Smooth muscle cell (in vitro differentiated cells): ENCODE data around the gene TTYH3. TPM values are rescaled to one million over a fixed set of nuclear protein-coding genes. Genes with fewer than 3 reads are reported as not detected.

ENCODE experiments used
- DNase-seq: peaks from one replicate; lab custom pipeline; 2025; ENCODE audit not compliant: unreplicated experiment; lab: John Stamatoyannopoulos, UW
- H2AFZ ChIP-seq: fragments of 200-600 bp; sonication (generic); 2 replicates; pipeline ENCODE4 v1.6.0; 2016; ENCODE audit warnings: antibody characterized with exemption, low read depth, mild to moderate bottlenecking
- H3F3A ChIP-seq: fragments of 200-600 bp; sonication (generic); 2 replicates; pipeline ENCODE4 v1.6.0; 2017; ENCODE audit warnings: antibody characterized with exemption, low read depth
- H3K27ac ChIP-seq: fragments of 200-600 bp; sonication (generic); 2 replicates; pipeline ENCODE4 v1.5.1; 2016; ENCODE audit warnings: low read depth, mild to moderate bottlenecking
- H3K27me3 ChIP-seq: fragments of 200-600 bp; sonication (generic); 2 replicates; pipeline ENCODE4 v1.6.1; 2016; ENCODE audit warnings: low read depth, mild to moderate bottlenecking
- H3K36me3 ChIP-seq: fragments of 200-600 bp; sonication (generic); 2 replicates; pipeline ENCODE4 v1.5.1; 2016; ENCODE audit warnings: low read depth
- H3K4me1 ChIP-seq: fragments of 200-600 bp; sonication (generic); 2 replicates; pipeline ENCODE4 v1.5.1; 2016; ENCODE audit warnings: low read depth
- H3K4me2 ChIP-seq: fragments of 200-600 bp; sonication (generic); 2 replicates; pipeline ENCODE4 v1.6.0; 2016; ENCODE audit warnings: mild to moderate bottlenecking
- H3K4me3 ChIP-seq: fragments of 200-600 bp; sonication (generic); 2 replicates; pipeline ENCODE4 v1.5.1; 2016; ENCODE audit warnings: mild to moderate bottlenecking
- H3K79me2 ChIP-seq: fragments of 200-600 bp; sonication (generic); 2 replicates; pipeline ENCODE4 v1.6.0; 2016; ENCODE audit warnings: low read depth, mild to moderate bottlenecking
- H3K9ac ChIP-seq: fragments of 200-600 bp; sonication (generic); 2 replicates; pipeline ENCODE4 v1.6.0; 2016; ENCODE audit warnings: low read depth
- H3K9me3 ChIP-seq: fragments of 200-600 bp; sonication (generic); replicated peaks from 2 replicates; pipeline ENCODE4 v1.5.1; 2016; ENCODE audit warnings: low read depth
- H4K20me1 ChIP-seq: fragments of 200-600 bp; sonication (generic); 2 replicates; pipeline ENCODE4 v1.6.0; 2016; ENCODE audit warnings: low read depth
- WGBS: methylation state at CpG from one replicate; pipeline ENCODE4 v1.1.7; 2016; ENCODE audit warnings: low lambda C conversion rate; 5-methylcytosine and 5-hydroxymethylcytosine counted together
- polyA plus RNA-seq: library from polyadenylated mRNA; unstranded; fragments of >200 nt; fragmentation: Nextera tagmentation; extraction: Ambion mirVana; gene quantifications from 2 replicates; pipeline ENCODE4 v1.2.1, GENCODE V29; 2016
- total RNA-seq: library from RNA; depleted of rRNA; stranded (reverse); fragments of >200 nt; gene quantifications from 2 replicates; pipeline ENCODE4 v1.2.3, GENCODE V29; 2014
- TF ChIP-seq, protein P1 (sequence below): fragments of 200-600 bp; sonication (generic); IDR thresholded peaks from 2 replicates; pipeline ENCODE4 v1.5.1; 2017; ENCODE audit warnings: borderline replicate concordance, mild to moderate bottlenecking, antibody characterized with exemption; ENCODE audit not compliant: insufficient read depth, poor library complexity, severe bottlenecking

The TTYH3 gene
- total and polyA plus RNA-seq, 2 experiments from 2014 or later, result 51.5 to 179 TPM

GRCh38 chr7:2701424-2701823 is 69.6 kb downstream of the TTYH3 start:
- peaks cover 1% of the 10 kb centered on the region for H3K4me1 ChIP-seq
- TF ChIP-seq, protein P1, sequence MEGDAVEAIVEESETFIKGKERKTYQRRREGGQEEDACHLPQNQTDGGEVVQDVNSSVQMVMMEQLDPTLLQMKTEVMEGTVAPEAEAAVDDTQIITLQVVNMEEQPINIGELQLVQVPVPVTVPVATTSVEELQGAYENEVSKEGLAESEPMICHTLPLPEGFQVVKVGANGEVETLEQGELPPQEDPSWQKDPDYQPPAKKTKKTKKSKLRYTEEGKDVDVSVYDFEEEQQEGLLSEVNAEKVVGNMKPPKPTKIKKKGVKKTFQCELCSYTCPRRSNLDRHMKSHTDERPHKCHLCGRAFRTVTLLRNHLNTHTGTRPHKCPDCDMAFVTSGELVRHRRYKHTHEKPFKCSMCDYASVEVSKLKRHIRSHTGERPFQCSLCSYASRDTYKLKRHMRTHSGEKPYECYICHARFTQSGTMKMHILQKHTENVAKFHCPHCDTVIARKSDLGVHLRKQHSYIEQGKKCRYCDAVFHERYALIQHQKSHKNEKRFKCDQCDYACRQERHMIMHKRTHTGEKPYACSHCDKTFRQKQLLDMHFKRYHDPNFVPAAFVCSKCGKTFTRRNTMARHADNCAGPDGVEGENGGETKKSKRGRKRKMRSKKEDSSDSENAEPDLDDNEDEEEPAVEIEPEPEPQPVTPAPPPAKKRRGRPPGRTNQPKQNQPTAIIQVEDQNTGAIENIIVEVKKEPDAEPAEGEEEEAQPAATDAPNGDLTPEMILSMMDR, result no peak
- no peak overlapping the region for H3K4me3 ChIP-seq
- no peaks in the 10 kb centered on the region for H3F3A ChIP-seq
- H3K27ac ChIP-seq, result no peak overlapping the region
- H4K20me1 ChIP-seq, result no peaks in the 10 kb centered on the region
- H3K9me3 ChIP-seq, result no peaks in the 10 kb centered on the region
- no peaks in the 10 kb centered on the region for H3K27me3 ChIP-seq
- WGBS, result 99% methylated on average over 14 of the region's 17 CpGs
- no peak overlapping the region for H3K4me2 ChIP-seq
- H2AFZ ChIP-seq, result no peak overlapping the region
- no peaks in the 10 kb centered on the region for H3K36me3 ChIP-seq
- H3K9ac ChIP-seq, result no peak overlapping the region
- no peak for DNase-seq
- H3K79me2 ChIP-seq, result no peaks in the 10 kb centered on the region

DNA sequence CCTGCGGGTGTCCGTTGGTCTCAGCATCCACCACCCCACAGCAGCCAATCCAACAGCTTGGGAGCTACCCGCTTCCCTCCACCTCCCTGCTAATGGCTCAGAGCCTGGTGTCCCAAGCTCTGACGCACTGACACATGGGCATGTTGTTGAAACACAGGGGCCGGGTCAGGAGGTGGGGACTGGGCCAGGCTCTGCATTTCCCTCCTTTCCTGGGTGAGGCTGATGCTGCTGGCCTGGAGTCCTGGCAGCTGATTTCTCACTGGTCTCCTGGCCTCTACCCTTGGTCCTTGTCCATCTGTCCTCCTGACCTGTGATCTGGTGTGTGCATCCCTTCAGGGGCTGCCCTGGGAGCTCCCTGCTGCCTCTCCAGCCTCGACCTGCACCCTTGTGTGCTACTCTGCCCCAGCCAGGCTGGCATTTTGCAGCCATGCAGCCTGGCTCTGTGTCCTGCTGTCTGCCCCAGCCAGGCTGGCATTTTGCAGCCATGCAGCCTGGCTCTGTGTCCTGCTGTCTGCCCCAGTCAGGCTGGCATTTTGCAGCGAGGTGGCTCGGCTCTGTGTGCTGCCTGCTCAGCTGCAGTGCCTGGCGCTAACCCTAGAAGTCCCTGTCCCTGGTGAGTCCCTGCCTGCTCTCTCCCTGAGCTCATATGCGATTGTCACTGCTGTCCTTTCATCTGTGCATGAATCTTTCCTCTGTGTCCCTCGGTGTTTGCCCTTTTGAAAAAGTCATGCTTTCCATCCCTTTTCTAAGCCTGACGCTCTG is 70.2 kb downstream of the TTYH3 start:
- no peaks in the 10 kb centered on the region for H3K36me3 ChIP-seq
- no peaks in the 10 kb centered on the region for H3F3A ChIP-seq
- TF ChIP-seq, protein P1, result no peak
- no peaks in the 10 kb centered on the region for H3K27me3 ChIP-seq
- H3K4me2 ChIP-seq, result no peak overlapping the region
- H3K27ac ChIP-seq, result no peak overlapping the region
- no peak overlapping the region for H2AFZ ChIP-seq
- no peak overlapping the region for H3K4me3 ChIP-seq
- no peaks in the 10 kb centered on the region for H4K20me1 ChIP-seq
- WGBS, result 90% methylated on average over 12 of the region's 12 CpGs
- DNase-seq, result no peak
- H3K9me3 ChIP-seq, result no peaks in the 10 kb centered on the region
- H3K79me2 ChIP-seq, result no peaks in the 10 kb centered on the region
- peaks cover 7% of the 10 kb centered on the region for H3K4me1 ChIP-seq
- H3K9ac ChIP-seq, result no peak overlapping the region

- Histone ChIP-seq H2AFZ (no peak overlapping the region), H3K4me2 (no peak overlapping the region), H3K4me3 (no peak overlapping the region), H3K27ac (no peak overlapping the region), H3K27me3 (no peaks in the 10 kb centered on the region), H3K79me2 (no peaks in the 10 kb centered on the region), H3K9ac (no peak overlapping the region), H3K9me3 (no peaks in the 10 kb centered on the region), H3F3A (no peaks in the 10 kb centered on the region), H3K36me3 (no peaks in the 10 kb centered on the region), H4K20me1 (no peaks in the 10 kb centered on the region), H3K4me1 (peaks cover 11% of the 10 kb centered on the region)
- DNase-seq, result no peak
- TF ChIP-seq, protein P1, result no peak
- 97% methylated on average over 22 of the region's 22 CpGs for WGBS
Measured at GRCh38 chr7:2702594-2702957, 70.8 kb downstream of the TTYH3 start.
